HepG2 (cell line): ENCODE data around the gene PMFBP1. TPM values are rescaled to one million over a fixed set of nuclear protein-coding genes. Genes with fewer than 3 reads are reported as not detected.

Experiments used
- CEBPZ ChIP-seq: IDR thresholded peaks from 2 replicates; pipeline ENCODE4 v1.6.1; 2012; ENCODE audit warnings: low read length, improper control_type of control experiment
- CREM ChIP-seq, 2 experiments: sonication (generic) in 1 of 2; formaldehyde crosslinking in 1 of 2; IDR thresholded peaks; 2 replicates each; pipeline versions ENCODE4 v1.4.0 to v1.6.1; 2016 to 2020; ENCODE audit warnings: antibody characterized with exemption in 1 of 2, mild to moderate bottlenecking in 1 of 2, missing genetic modification reagents in 1 of 2
- FIP1L1 ChIP-seq: fragments of 200-400 bp; formaldehyde crosslinking; IDR thresholded peaks from 2 replicates; pipeline ENCODE4 v1.6.1; 2018; ENCODE audit warnings: low read depth, mild to moderate bottlenecking, low read length, moderate library complexity, borderline replicate concordance; ENCODE audit not compliant: insufficient read depth
- FOSL2 ChIP-seq: sonication (generic); formaldehyde crosslinking; IDR thresholded peaks from 2 replicates; pipeline ENCODE4 v1.4.0; 2020; ENCODE audit warnings: missing genetic modification reagents
- GLMP ChIP-seq: sonication (generic); formaldehyde crosslinking; IDR thresholded peaks from 2 replicates; pipeline ENCODE4 v1.9.0; 2021; ENCODE audit warnings: missing genetic modification reagents, mild to moderate bottlenecking, borderline replicate concordance
- GPN1 ChIP-seq: sonication (generic); formaldehyde crosslinking; IDR thresholded peaks from 2 replicates; pipeline ENCODE4 v1.5.1; 2020; ENCODE audit warnings: missing genetic modification reagents, borderline replicate concordance
- GTF2F1 ChIP-seq: fragments of 150-350 bp; IDR thresholded peaks from 2 replicates; pipeline ENCODE4 v1.6.1; 2014; ENCODE audit warnings: low read length
- HOXA7 ChIP-seq: sonication (generic); formaldehyde crosslinking; IDR thresholded peaks from 2 replicates; pipeline ENCODE4 v1.8.1; 2022; ENCODE audit warnings: mild to moderate bottlenecking, missing genetic modification reagents, moderate library complexity
- RFX5 ChIP-seq: IDR thresholded peaks from 2 replicates; pipeline ENCODE4 v1.6.1; 2011; ENCODE audit warnings: low read depth, low read length, improper control_type of control experiment
- SMAD1 ChIP-seq: sonication (generic); formaldehyde crosslinking; IDR thresholded peaks from 2 replicates; pipeline ENCODE4 v1.4.0; 2020; ENCODE audit warnings: missing genetic modification reagents, low read depth, mild to moderate bottlenecking, borderline replicate concordance
- SMAD3 ChIP-seq: sonication (generic); formaldehyde crosslinking; IDR thresholded peaks from 2 replicates; pipeline ENCODE4 v1.4.0; 2020; ENCODE audit warnings: missing genetic modification reagents
- SNAI1 ChIP-seq: sonication (generic); formaldehyde crosslinking; IDR thresholded peaks from 2 replicates; pipeline ENCODE4 v1.5.0; 2020; ENCODE audit warnings: mild to moderate bottlenecking, missing genetic modification reagents, borderline replicate concordance
- SP140L ChIP-seq: sonication (generic); formaldehyde crosslinking; IDR thresholded peaks from 2 replicates; pipeline ENCODE4 v1.4.0; 2020; ENCODE audit warnings: missing genetic modification reagents, borderline replicate concordance
- SPEN ChIP-seq: sonication (generic); formaldehyde crosslinking; IDR thresholded peaks from 2 replicates; pipeline ENCODE4 v1.5.1; 2020; ENCODE audit warnings: low read depth, mild to moderate bottlenecking, missing genetic modification reagents
- TFE3 ChIP-seq: IDR thresholded peaks from 2 replicates; pipeline ENCODE4 v1.6.1; 2016
- ZBTB39 ChIP-seq: sonication (generic); formaldehyde crosslinking; IDR thresholded peaks from 2 replicates; pipeline ENCODE4 v1.5.0; 2020; ENCODE audit warnings: missing genetic modification reagents
- ZNF17 ChIP-seq: sonication (generic); formaldehyde crosslinking; IDR thresholded peaks from 2 replicates; pipeline ENCODE4 v1.5.0; 2020; ENCODE audit warnings: mild to moderate bottlenecking, missing genetic modification reagents
- ZNF33B ChIP-seq: sonication (generic); formaldehyde crosslinking; IDR thresholded peaks from 2 replicates; pipeline ENCODE4 v1.5.1; 2020; ENCODE audit warnings: mild to moderate bottlenecking, missing genetic modification reagents
- ZNF441 ChIP-seq: sonication (generic); formaldehyde crosslinking; IDR thresholded peaks from 2 replicates; pipeline ENCODE4 v1.7.0; 2021; ENCODE audit warnings: missing genetic modification reagents, borderline replicate concordance
- ZNF546 ChIP-seq: sonication (generic); formaldehyde crosslinking; conservative IDR thresholded peaks from 2 replicates; pipeline ENCODE4 v1.8.1; 2023; ENCODE audit warnings: mild to moderate bottlenecking, missing genetic modification reagents
- polyA plus RNA-seq, 8 experiments: library from polyadenylated mRNA; depleted of rRNA in 3 of 8; stranded (reverse) in 7 of 8; unstranded in 1 of 8; fragments of >200 nt; fragmentation: Illumina TruSeq in 4 of 8; extraction: Trizol in 4 of 8; gene quantifications; 2 replicates each; pipeline versions ENCODE4 v1.2.1 to v1.2.3, GENCODE V29; 2011 to 2016; ENCODE audit warnings: low read depth in 4 of 8, missing spikeins in 1 of 8, mixed read lengths in 1 of 8; ENCODE audit not compliant: insufficient read depth in 1 of 8
- total RNA-seq, 5 experiments: library from RNA; depleted of rRNA; stranded (reverse); fragments of >200 nt; fragmentation: Illumina TruSeq; extraction: Trizol; gene quantifications; 2 replicates each; pipeline ENCODE4 v1.2.3, GENCODE V29; 2016; ENCODE audit warnings: low read depth in 1 of 5

PMFBP1 gene
- total and polyA plus RNA-seq, 2 of the 13 experiments (the other 11 are each of a cell fraction or from before 2014, with no cell fraction given), result 1.9 to 3.8 TPM

- TF ChIP-seq FIP1L1, result no peak
- peak; percentile 95 for TF ChIP-seq SPEN
- peak; percentile 58; the same call in 1 of the 2 replicates for TF ChIP-seq ZNF33B
- peak; percentile 77; the same call in 1 of the 2 replicates for TF ChIP-seq SNAI1 (CRISPR knock-in tag)
- TF ChIP-seq RFX5, result no peak
- no peak for TF ChIP-seq HOXA7
- TF ChIP-seq GPN1, result 0 out of 2 replicates have a peak, but pooled peaks have one; percentile 56
- peak; percentile 38; the same call in 1 of the 2 replicates for TF ChIP-seq TFE3 (CRISPR knock-in tag)
- TF ChIP-seq FOSL2 (CRISPR knock-in tag), result peak; percentile 52
- no peak for TF ChIP-seq CEBPZ
- TF ChIP-seq CREM (IDR thresholded peaks at IDR 0.05), result peak; percentile 99
- TF ChIP-seq CREM (CRISPR knock-in tag; IDR thresholded peaks at IDR 0.05), result no peak
- TF ChIP-seq GTF2F1, result no peak
- 0 out of 2 replicates have a peak, but pooled peaks have one; percentile 46 for TF ChIP-seq SMAD1
- TF ChIP-seq ZNF441 (CRISPR knock-in tag), result no peak; the same call in 1 of the 2 replicates
- TF ChIP-seq GLMP (CRISPR knock-in tag), result no peak
- TF ChIP-seq SP140L (CRISPR knock-in tag), result 0 out of 2 replicates have a peak, but pooled peaks have one; percentile 20
- no peak for TF ChIP-seq ZNF17 (CRISPR knock-in tag)
- 0 out of 2 replicates have a peak, but pooled peaks have one; percentile 52 for TF ChIP-seq ZNF546 (CRISPR knock-in tag)
- no peak for TF ChIP-seq ZBTB39 (CRISPR knock-in tag)
- TF ChIP-seq SMAD3, result peak; percentile 55
Observed at GRCh38 chr16:72093448-72094265, 78.3 kb downstream of the PMFBP1 start, which contains the start of the genes DHX38 and TXNL4B (continued).
